Psoas muscle (tissue), 8 donors: Measurements from ENCODE around the gene TPD52L2. TPM values are rescaled to one million over a fixed set of nuclear protein-coding genes. Genes with fewer than 3 reads are reported as not detected.

Experiments
- ATAC-seq, 4 donors: fragments of 200-7000 bp; cut with Tn5 transposase; one replicate each; pipeline ENCODE4 v1.9.1; 2020; ENCODE audit warnings: moderate library complexity in 3 of 4, mild to moderate bottlenecking in 2 of 4
- DNase-seq, 2 donors: peaks; one replicate each; pipeline ENCODE4 v3.0.0-alpha.2; 2020
- H3K27ac ChIP-seq: fragments of 200-600 bp; one replicate; pipeline ENCODE4 v1.8.0; 2022
- H3K27me3 ChIP-seq, 3 donors: fragments of 200-600 bp in 1 of 3; one replicate each; pipeline versions ENCODE4 v1.6.1 to v1.8.0; 2013 to 2022; ENCODE audit warnings: low read length in 2 of 3, mild to moderate bottlenecking in 2 of 3, moderate library complexity in 1 of 3; ENCODE audit not compliant: insufficient read depth in 3 of 3
- H3K36me3 ChIP-seq, 2 donors: fragments of 200-600 bp in 1 of 2; one replicate each; pipeline versions ENCODE4 v1.6.1 to v1.8.0; 2013 to 2022; ENCODE audit warnings: low read depth in 1 of 2, mild to moderate bottlenecking in 1 of 2, moderate library complexity in 1 of 2; ENCODE audit not compliant: insufficient read depth in 1 of 2
- H3K4me1 ChIP-seq: fragments of 200-600 bp; one replicate; pipeline ENCODE4 v1.8.0; 2022
- H3K4me3 ChIP-seq: fragments of 200-600 bp; one replicate; pipeline ENCODE4 v1.8.0; 2022; ENCODE audit warnings: mild to moderate bottlenecking
- H3K9me3 ChIP-seq: fragments of 200-600 bp; one replicate; pipeline ENCODE4 v1.8.0; 2022
- CTCF ChIP-seq: fragments of 200-600 bp; IDR thresholded peaks from one replicate; pipeline ENCODE4 v1.8.0; 2022; ENCODE audit warnings: antibody characterized with exemption
- WGBS, 3 donors: extraction: QIAGEN DNeasy Blood & Tissue Kit; methylation state at CpG; one replicate each; pipeline versions ENCODE4 v1.1.6 to v1.1.7; 2013; 5-methylcytosine and 5-hydroxymethylcytosine counted together
- intact Hi-C, 2 donors: fragments of 100-400 bp; cut with DNase I; formaldehyde crosslinking; loops; one replicate each; pipeline versions ENCODE4 v1.11.0 to v1.14.2; 2022
- polyA plus RNA-seq, 3 donors: library from polyadenylated mRNA; stranded (reverse); fragments of 200-250 nt; gene quantifications; one replicate each; pipeline ENCODE4 v1.2.3, GENCODE V29; 2013
- total RNA-seq, 4 donors: library from RNA; stranded (reverse); fragmentation: NEBNext Ultra II Directional in 2 of 4; extraction: Animal tissue kit (Norgen Biotek cat#: 25700) in 2 of 4; gene quantifications; one replicate each; pipeline versions ENCODE4 v1.2.1 to v1.2.4, GENCODE V29; 2021 to 2023
- donor health status: healthy with polysubstance abuse.
- donor health status: DM: no; HTN: no; CAD: no; lungs with moderate emphysema.
- donor health status: Bipolar disorder and iron deficiency.
- donor health status: healthy.
- donor health status: DM: yes; HTN: yes; CAD: no.
- donor health status: DM: no; HTN: no; CAD: no.
- donor health status: DM: no; HTN: no; CAD: no.
- donor health status: DM: yes; HTN: yes; CAD: no.

TPD52L2 gene
- total and polyA plus RNA-seq, 7 donors, result 40.7 to 152 (median 55.8) TPM

- H3K27ac ChIP-seq, result no peak overlapping the region
- no peak for DNase-seq
- no peak for ATAC-seq
- H3K36me3 ChIP-seq, result no peaks in the 10 kb centered on the region
- intact Hi-C loops, result no loop called here
- H3K4me1 ChIP-seq, result peaks cover 16% of the 10 kb centered on the region
- H3K4me3 ChIP-seq, result no peak overlapping the region
- peaks cover 0 to 17% (median 0%) of the 10 kb centered on the region in 3 donors for H3K27me3 ChIP-seq
- 68 to 76% (median 74%) methylated on average over 20 of the region's 20 CpGs for WGBS, 3 donors
- H3K9me3 ChIP-seq, result no peaks in the 10 kb centered on the region
- TF ChIP-seq CTCF, result no peak
These were observed 31.1 kb upstream of the TPD52L2 start for GRCh38 chr20:63833776-63834490.

GRCh38 chr20:63834491-63834880, 30.6 kb upstream of the TPD52L2 start:
- ATAC-seq, result no peak
- H3K4me3 ChIP-seq, result no peak overlapping the region
- intact Hi-C loops, result no loop called here
- no peaks in the 10 kb centered on the region for H3K9me3 ChIP-seq
- WGBS, 3 donors, result 69 to 74% (median 70%) methylated on average over 9 of the region's 9 CpGs
- no peak for DNase-seq
- no peaks in the 10 kb centered on the region for H3K36me3 ChIP-seq
- no peak for TF ChIP-seq CTCF
- peaks cover 0 to 13% (median 0%) of the 10 kb centered on the region in 3 donors for H3K27me3 ChIP-seq
- no peak overlapping the region for H3K27ac ChIP-seq
- H3K4me1 ChIP-seq, result peaks cover 12% of the 10 kb centered on the region

- DNase-seq (peak; percentile 87 to 91), ATAC-seq (peak; percentile 75 to 84 (median 82))
- Histone ChIP-seq H3K27me3 (peaks cover 0 to 13% (median 0%) of the 10 kb centered on the region in 3 donors), H3K4me3 (no peak overlapping the region), H3K9me3 (no peaks in the 10 kb centered on the region), H3K27ac (peak overlapping the region; percentile 2), H3K4me1 (peaks cover 6% of the 10 kb centered on the region), H3K36me3 (no peaks in the 10 kb centered on the region)
- intact Hi-C loops, result no loop called here
- WGBS, 3 donors, result 18 to 21% (median 21%) methylated on average over 11 to 21 of the region's 21 CpGs
- TF ChIP-seq CTCF, result no peak
These were observed 29.8 kb upstream of the TPD52L2 start for GRCh38 chr20:63835021-63835858.

GRCh38 chr20:63836458-63837344, 28.4 kb upstream of the TPD52L2 start:
- no peaks in the 10 kb centered on the region for H3K36me3 ChIP-seq
- WGBS, 3 donors, result 70 to 80% (median 71%) methylated on average over 19 to 27 of the region's 27 CpGs

More at GRCh38 chr20:63836458-63837344, 28.4 kb upstream of the TPD52L2 start:
- peaks cover 0 to 12% (median 0%) of the 10 kb centered on the region in 3 donors for H3K27me3 ChIP-seq
- DNase-seq, result no peak
- H3K4me3 ChIP-seq, result no peak overlapping the region
- TF ChIP-seq CTCF, result no peak
- H3K9me3 ChIP-seq, result no peaks in the 10 kb centered on the region
- no peak for ATAC-seq
- peaks cover 6% of the 10 kb centered on the region for H3K4me1 ChIP-seq
- intact Hi-C loops, result no loop called here
- H3K27ac ChIP-seq, result no peak overlapping the region
